Adrenal gland (tissue), 12 donors: ENCODE results near the gene APMAP. TPM values are rescaled to one million over a fixed set of nuclear protein-coding genes. Genes with fewer than 3 reads are reported as not detected.

Experiments
- DNase-seq, 7 donors: peaks; one replicate each; pipeline ENCODE4 v3.0.0-alpha.2; 2019 to 2020
- H3K27ac ChIP-seq, 5 donors: fragments of 200-600 bp; sonication (generic) in 4 of 5; 1 replicate in 3 of 5; 2 replicates in 2 of 5; pipeline versions ENCODE4 v1.5.1 to v1.8.0; 2016 to 2020; ENCODE audit warnings: mild to moderate bottlenecking in 1 of 5
- H3K27me3 ChIP-seq: fragments of 200-600 bp; 2 replicates; pipeline ENCODE4 v1.8.0; 2021
- H3K36me3 ChIP-seq, 2 donors: fragments of 200-600 bp; replicated peaks in 1 of 2; 1 replicate in 1 of 2; 2 replicates in 1 of 2; pipeline versions ENCODE4 v1.5.1 to v1.8.0; 2018 to 2022
- H3K4me1 ChIP-seq, 2 donors: fragments of 200-600 bp; replicated peaks in 1 of 2; 1 replicate in 1 of 2; 2 replicates in 1 of 2; pipeline versions ENCODE4 v1.5.1 to v1.8.0; 2018 to 2021
- H3K4me3 ChIP-seq, 4 donors: fragments of 200-600 bp; sonication (generic) in 3 of 4; one replicate each; pipeline ENCODE4 v1.5.1; 2016 to 2018
- H3K9me3 ChIP-seq, 3 donors: fragments of 200-600 bp; sonication (generic) in 1 of 3; replicated peaks in 1 of 3; 1 replicate in 2 of 3; 2 replicates in 1 of 3; pipeline versions ENCODE4 v1.5.1 to v1.8.0; 2016 to 2021
- CTCF ChIP-seq, 6 experiments: fragments of 450-650 bp in 4 of 6; fragments of 200-600 bp in 2 of 6; sonication (generic) in 1 of 6; IDR thresholded peaks; 1 replicate in 5 of 6; 2 replicates in 1 of 6; pipeline versions ENCODE4 v1.5.1 to v1.8.0; 2016 to 2021; ENCODE audit warnings: antibody characterized with exemption in 6 of 6, mild to moderate bottlenecking in 2 of 6, moderate library complexity in 1 of 6
- POLR2A ChIP-seq, 2 donors: fragments of 450-650 bp; IDR thresholded peaks; one replicate each; pipeline ENCODE4 v1.6.1; 2017; ENCODE audit warnings: antibody characterized with exemption in 2 of 2, mild to moderate bottlenecking in 2 of 2, moderate library complexity in 1 of 2
- WGBS, 4 donors: extraction: QIAGEN DNeasy Blood & Tissue Kit in 2 of 4; methylation state at CpG; one replicate each; pipeline versions ENCODE4 v1.1.5 to v1.1.7; 2013 to 2017; 5-methylcytosine and 5-hydroxymethylcytosine counted together
- intact Hi-C, 2 donors: fragments of 100-400 bp; cut with DNase I; formaldehyde crosslinking; loops; one replicate each; pipeline versions ENCODE4 v1.14.1 to v1.15.0; 2022 to 2023
- polyA plus RNA-seq, 3 donors: library from polyadenylated mRNA; stranded (reverse); fragments of 200-250 nt in 2 of 3; fragments of 350-450 nt in 1 of 3; fragmentation: Illumina TruSeq in 1 of 3; extraction: RNeasy Lipid Tissue Mini Kit (QIAGEN cat#74804) in 1 of 3; gene quantifications; one replicate each; pipeline ENCODE4 v1.2.3, GENCODE V29; 2013 to 2014
- total RNA-seq, 9 donors: library from RNA; depleted of rRNA in 4 of 9; stranded (reverse); fragments of >200 nt in 4 of 9; fragments of 120-200 nt in 1 of 9; fragmentation: NEBNext Ultra II Directional in 1 of 9; extraction: Animal tissue kit (Norgen Biotek cat#: 25700) in 1 of 9; gene quantifications; one replicate each; pipeline versions ENCODE4 v1.1.0 to v1.2.4, GENCODE V29; 2013 to 2023
- donor health status: healthy with polysubstance abuse.
- donor health status: Bipolar disorder and iron deficiency.
- donor health status: DM: yes; HTN: yes; CAD: no.
- donor health status: DM: no; HTN: no; CAD: no.
- donor health status: DM: no; HTN: no; CAD: no.
- donor health status: DM: yes; HTN: yes; CAD: no.

Gene APMAP
- total and polyA plus RNA-seq, 12 donors = 30.3 to 110 (median 69.7) TPM

- WGBS, 4 donors = 80 to 87% (median 83%) methylated on average over 3 of the region's 3 CpGs
- intact Hi-C loops = no loop called here
- TF ChIP-seq POLR2A (IDR thresholded peaks at IDR 0.05) = no peak
- no peak for TF ChIP-seq CTCF (IDR thresholded peaks at IDR 0.05)
- H3K36me3 ChIP-seq = no peaks in the 10 kb centered on the region
- H3K4me3 ChIP-seq = no peak overlapping the region
- H3K4me1 ChIP-seq = peaks cover 0 to 30% of the 10 kb centered on the region in 2 donors
- no peaks in the 10 kb centered on the region for H3K9me3 ChIP-seq
- DNase-seq = peak in 2 of 7 donors; percentile 18 to 35
- no peaks in the 10 kb centered on the region for H3K27me3 ChIP-seq
- no peak overlapping the region for H3K27ac ChIP-seq
These were observed 3.4 kb downstream of the APMAP start for GRCh38 chr20:24989162-24989561.

GRCh38 chr20:24987873-24988835, 4.4 kb downstream of the APMAP start:
- no peak overlapping the region for H3K4me3 ChIP-seq
- H3K27me3 ChIP-seq = no peaks in the 10 kb centered on the region
- DNase-seq = peak in 2 of 7 donors; percentile 12 to 18
- peaks cover 0 to 4% of the 10 kb centered on the region in 2 donors for H3K36me3 ChIP-seq
- no peak overlapping the region for H3K27ac ChIP-seq
- H3K9me3 ChIP-seq = no peaks in the 10 kb centered on the region
- 87 to 95% (median 89%) methylated on average over 7 of the region's 7 CpGs for WGBS, 4 donors
- TF ChIP-seq CTCF (IDR thresholded peaks at IDR 0.05) (no peak), POLR2A (IDR thresholded peaks at IDR 0.05) (no peak)
- intact Hi-C loops = no loop called here
- H3K4me1 ChIP-seq = peaks cover 0 to 20% of the 10 kb centered on the region in 2 donors

GRCh38 chr20:24987244-24987643, 5.3 kb downstream of the APMAP start:
- Histone ChIP-seq H3K27ac (no peak overlapping the region), H3K27me3 (no peaks in the 10 kb centered on the region), H3K4me3 (no peak overlapping the region), H3K9me3 (no peaks in the 10 kb centered on the region), H3K4me1 (peaks cover 0 to 18% of the 10 kb centered on the region in 2 donors), H3K36me3 (peaks cover 0 to 9% of the 10 kb centered on the region in 2 donors)
- intact Hi-C loops = no loop called here
- 78 to 91% (median 89%) methylated on average over 2 of the region's 2 CpGs for WGBS, 4 donors
- peak in 1 of 7 donors; percentile 5 for DNase-seq
- TF ChIP-seq POLR2A (IDR thresholded peaks at IDR 0.05) (no peak), CTCF (IDR thresholded peaks at IDR 0.05) (no peak)

GRCh38 chr20:24986436-24987015, 6.0 kb downstream of the APMAP start:
- no peak overlapping the region for H3K27ac ChIP-seq
- H3K27me3 ChIP-seq = no peaks in the 10 kb centered on the region
- H3K4me3 ChIP-seq = no peak overlapping the region
- intact Hi-C loops = no loop called here
- TF ChIP-seq POLR2A (IDR thresholded peaks at IDR 0.05) (no peak), CTCF (IDR thresholded peaks at IDR 0.05) (no peak)
- H3K36me3 ChIP-seq = peaks cover 0 to 9% of the 10 kb centered on the region in 2 donors
- peaks cover 0 to 14% of the 10 kb centered on the region in 2 donors for H3K4me1 ChIP-seq
- no peaks in the 10 kb centered on the region for H3K9me3 ChIP-seq
- peak in 1 of 7 donors; percentile 5 for DNase-seq
- 92 to 95% (median 94%) methylated on average over 7 of the region's 7 CpGs for WGBS, 4 donors
